ENCODE results near the gene NEURL4.

Gene NEURL4

GRCh38 chr17:7323731-7324437 lies 5.3 kb downstream of the NEURL4 start:
- DNase-seq (ENCODE audit: low spot score), result no peak

- no peak for DNase-seq (ENCODE audit: low spot score)
Measured at GRCh38 chr17:7322520-7323194, 6.5 kb downstream of the NEURL4 start.

GRCh38 chr17:7321466-7321865 lies 7.7 kb downstream of the NEURL4 start:
- no peak for DNase-seq (ENCODE audit: low spot score)

- DNase-seq (ENCODE audit: low spot score), result no peak
Measured at GRCh38 chr17:7318121-7318860, 10.8 kb downstream of the NEURL4 start.

- DNase-seq (ENCODE audit: low spot score), result no peak
Measured at GRCh38 chr17:7317161-7317803, 11.9 kb downstream of the NEURL4 start.

- no peak for DNase-seq (ENCODE audit: low spot score)
Measured at GRCh38 chr17:7315570-7316235, 13.4 kb downstream of the NEURL4 start.

GRCh38 chr17:7314719-7315569 lies 14.2 kb downstream of the NEURL4 start, which contains the start of gene GPS2:
Gene GPS2, minus strand, starts transcription at chr17:7315360. Its CDS starts 308 bp downstream, at chr17:7315052.
- peak; percentile 70 for DNase-seq (ENCODE audit: low spot score)

GRCh38 chr17:7313890-7314718 lies 15.0 kb downstream of the NEURL4 start:
- DNase-seq (ENCODE audit: low spot score), result no peak

GRCh38 chr17:7313088-7313889 lies 15.8 kb downstream of the NEURL4 start:
- no peak for DNase-seq (ENCODE audit: low spot score)

- DNase-seq (ENCODE audit: low spot score), result no peak
Measured at GRCh38 chr17:7312432-7313087, 16.6 kb downstream of the NEURL4 start.

- DNase-seq (ENCODE audit: low spot score), result no peak
Measured at GRCh38 chr17:7311110-7311705, 17.9 kb downstream of the NEURL4 start.

GRCh38 chr17:7309628-7310027 lies 19.5 kb downstream of the NEURL4 start:
- DNase-seq (ENCODE audit: low spot score), result no peak

GRCh38 chr17:7308625-7309433 lies 20.3 kb downstream of the NEURL4 start:
- DNase-seq (ENCODE audit: low spot score), result peak; percentile 75

GRCh38 chr17:7307686-7308624 lies 21.2 kb downstream of the NEURL4 start:
- DNase-seq (ENCODE audit: low spot score), result no peak

- DNase-seq (ENCODE audit: low spot score), result peak; percentile 100
Measured at GRCh38 chr17:7306911-7307685, 22.0 kb downstream of the NEURL4 start, which contains the start of gene EIF5A. Gene EIF5A, plus strand, starts transcription at chr17:7307628. Its CDS starts 2,008 bp downstream, at chr17:7309636.

Measured in pons (tissue), 1 donor.